PC-3 (cell line): ENCODE results near the gene ARHGEF28.

Source experiments
- EZH2 ChIP-seq: fragments of 300-600 bp; sonication (generic); IDR thresholded peaks from one replicate; pipeline ENCODE4 v1.6.1; 2017; ENCODE audit warnings: antibody characterized with exemption, mild to moderate bottlenecking, low read length; ENCODE audit not compliant: unreplicated experiment
- EZH2phosphoT487 ChIP-seq: fragments of 300-600 bp; sonication (generic); IDR thresholded peaks from 2 replicates; pipeline ENCODE4 v1.6.1; 2018; ENCODE audit warnings: mild to moderate bottlenecking, antibody characterized with exemption, low read length, borderline replicate concordance
- TF ChIP-seq, protein P1 (sequence below): fragments of 300-600 bp; sonication (generic); conservative IDR thresholded peaks from 2 replicates; pipeline ENCODE4 v1.5.1; 2017; ENCODE audit warnings: antibody characterized with exemption, low read depth, mild to moderate bottlenecking, low read length

DNA sequence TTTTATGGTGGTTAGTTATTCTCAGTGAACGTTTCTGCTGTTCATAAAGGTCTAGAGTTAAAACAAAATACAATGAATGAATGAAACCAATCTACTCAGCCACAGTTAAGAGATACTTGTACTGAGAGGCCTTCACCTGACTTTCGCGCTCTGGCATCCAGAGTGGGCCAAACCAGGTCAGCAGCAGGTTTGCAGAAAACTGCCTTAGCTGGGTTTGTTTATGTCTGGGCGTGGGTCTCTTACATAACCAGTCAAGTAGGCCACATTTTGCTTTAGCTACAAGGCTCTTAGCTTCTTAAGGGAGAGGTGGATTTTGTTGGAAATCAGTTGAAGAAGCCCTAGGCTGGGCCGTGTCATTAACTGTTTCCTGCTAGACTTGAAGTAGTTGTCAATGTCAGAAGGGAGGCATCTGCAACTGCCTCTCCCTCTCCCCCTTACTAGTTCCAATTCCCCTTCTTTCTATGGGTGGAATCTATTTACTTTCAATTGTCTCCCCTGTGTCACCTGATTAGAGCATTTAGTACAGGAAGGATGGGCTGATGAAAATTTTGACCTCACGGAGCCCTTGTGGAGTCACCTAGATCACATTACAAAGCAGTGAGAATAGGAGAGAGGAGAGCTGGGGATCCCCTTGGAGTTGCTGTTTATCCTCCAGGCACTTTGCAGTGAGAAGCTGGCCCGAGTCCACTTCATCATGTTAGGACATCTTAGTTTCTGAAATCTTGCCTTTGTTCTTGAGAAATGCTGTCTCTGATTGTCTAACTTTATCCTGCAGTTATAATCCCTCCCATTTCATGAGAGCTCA, 200.5 kb downstream of the ARHGEF28 start:
- TF ChIP-seq, protein P1, sequence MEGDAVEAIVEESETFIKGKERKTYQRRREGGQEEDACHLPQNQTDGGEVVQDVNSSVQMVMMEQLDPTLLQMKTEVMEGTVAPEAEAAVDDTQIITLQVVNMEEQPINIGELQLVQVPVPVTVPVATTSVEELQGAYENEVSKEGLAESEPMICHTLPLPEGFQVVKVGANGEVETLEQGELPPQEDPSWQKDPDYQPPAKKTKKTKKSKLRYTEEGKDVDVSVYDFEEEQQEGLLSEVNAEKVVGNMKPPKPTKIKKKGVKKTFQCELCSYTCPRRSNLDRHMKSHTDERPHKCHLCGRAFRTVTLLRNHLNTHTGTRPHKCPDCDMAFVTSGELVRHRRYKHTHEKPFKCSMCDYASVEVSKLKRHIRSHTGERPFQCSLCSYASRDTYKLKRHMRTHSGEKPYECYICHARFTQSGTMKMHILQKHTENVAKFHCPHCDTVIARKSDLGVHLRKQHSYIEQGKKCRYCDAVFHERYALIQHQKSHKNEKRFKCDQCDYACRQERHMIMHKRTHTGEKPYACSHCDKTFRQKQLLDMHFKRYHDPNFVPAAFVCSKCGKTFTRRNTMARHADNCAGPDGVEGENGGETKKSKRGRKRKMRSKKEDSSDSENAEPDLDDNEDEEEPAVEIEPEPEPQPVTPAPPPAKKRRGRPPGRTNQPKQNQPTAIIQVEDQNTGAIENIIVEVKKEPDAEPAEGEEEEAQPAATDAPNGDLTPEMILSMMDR = no peak
- TF ChIP-seq EZH2phosphoT487 (no peak), EZH2 (no peak)
